IMR-90 (cell line): ENCODE results near the gene TMC3. TPM values are rescaled to one million over a fixed set of nuclear protein-coding genes. Genes with fewer than 3 reads are reported as not detected.

Experiments
- ATAC-seq: fragments of 200-7000 bp; cut with Tn5 transposase; 2 replicates; pipeline ENCODE4 v1.9.1; 2020; ENCODE audit warnings: low read depth, mild to moderate bottlenecking, moderate library complexity
- BruUV-seq: library from RNA; stranded (reverse); fragments of 400-500 nt; replicated peaks from 2 replicates; lab custom pipeline; 2021; lab: Mats Ljungman, UMichigan
- CTCF ChIA-PET: fragments of 300-600 bp; formaldehyde crosslinking; extraction: SDS; loops from one replicate; lab custom pipeline; 2021; ENCODE audit warnings: antibody characterized with exemption; lab: Yijun Ruan, JAX
- POLR2A ChIA-PET: fragments of 300-600 bp; sonication (Branson Sonifier 250); formaldehyde crosslinking; loops from one replicate; lab custom pipeline; 2022; ENCODE audit warnings: antibody characterized with exemption; ENCODE audit not compliant: unreplicated experiment; lab: Charles Lee
- DNase-seq: peaks from one replicate; pipeline ENCODE4 v3.0.0; 2013
- H2AFZ ChIP-seq: replicated peaks from 2 replicates; pipeline ENCODE3; 2013; ENCODE audit warnings: low read length, mild to moderate bottlenecking; ENCODE audit not compliant: poor library complexity
- H2AK5ac ChIP-seq: 2 replicates; pipeline ENCODE4 v1.6.1; 2013; ENCODE audit warnings: low read depth, low read length, inconsistent platforms
- H2AK9ac ChIP-seq: replicated peaks from 2 replicates; pipeline ENCODE3; 2013; ENCODE audit warnings: mild to moderate bottlenecking, low read depth, low read length, moderate library complexity; ENCODE audit not compliant: poor library complexity
- H2BK120ac ChIP-seq: 2 replicates; pipeline ENCODE4 v1.6.1; 2013; ENCODE audit warnings: low read depth, low read length, inconsistent platforms
- H2BK15ac ChIP-seq: 3 replicates; pipeline ENCODE4 v1.6.1; 2013; ENCODE audit warnings: low read depth, low read length, inconsistent platforms
- H2BK20ac ChIP-seq: 2 replicates; pipeline ENCODE4 v1.6.1; 2013; ENCODE audit warnings: low read depth, mild to moderate bottlenecking, inconsistent platforms, low read length, moderate library complexity
- H2BK5ac ChIP-seq: 2 replicates; pipeline ENCODE4 v1.6.1; 2013; ENCODE audit warnings: mild to moderate bottlenecking, low read depth, low read length, inconsistent platforms; ENCODE audit not compliant: poor library complexity, severe bottlenecking
- H3K14ac ChIP-seq: replicated peaks from 2 replicates; pipeline ENCODE4 v1.6.1; 2013; ENCODE audit warnings: low read depth, low read length, inconsistent platforms
- H3K18ac ChIP-seq: 2 replicates; pipeline ENCODE4 v1.6.1; 2013; ENCODE audit warnings: low read depth, low read length, control low read depth
- H3K23ac ChIP-seq: 2 replicates; pipeline ENCODE4 v1.6.1; 2013; ENCODE audit warnings: low read depth, low read length, inconsistent platforms
- H3K27ac ChIP-seq: 2 replicates; pipeline ENCODE4 v1.5.1; 2013; ENCODE audit warnings: mild to moderate bottlenecking, control low read depth, low read length; ENCODE audit not compliant: insufficient read depth
- H3K27me3 ChIP-seq: 2 replicates; pipeline ENCODE4 v1.6.1; 2013; ENCODE audit warnings: low read length; ENCODE audit not compliant: control insufficient read depth, insufficient read depth
- H3K36me3 ChIP-seq: 2 replicates; pipeline ENCODE4 v1.6.1; 2013; ENCODE audit warnings: low read length, mixed read lengths; ENCODE audit not compliant: control insufficient read depth, insufficient read depth
- H3K4ac ChIP-seq: 2 replicates; pipeline ENCODE4 v1.6.1; 2013; ENCODE audit warnings: low read depth, low read length, inconsistent platforms
- H3K4me1 ChIP-seq: 2 replicates; pipeline ENCODE4 v1.6.1; 2013; ENCODE audit warnings: low read length, mixed read lengths; ENCODE audit not compliant: control insufficient read depth, insufficient read depth
- H3K4me2 ChIP-seq: 2 replicates; pipeline ENCODE4 v1.6.1; 2013; ENCODE audit warnings: low read depth, mild to moderate bottlenecking, control low read depth, low read length, moderate library complexity
- H3K4me3 ChIP-seq: 2 replicates; pipeline ENCODE4 v1.5.1; 2013; ENCODE audit warnings: low read depth, mild to moderate bottlenecking, control low read depth, low read length, moderate library complexity; ENCODE audit not compliant: insufficient read depth
- H3K56ac ChIP-seq: 2 replicates; pipeline ENCODE4 v1.6.1; 2013; ENCODE audit warnings: low read length, inconsistent platforms; ENCODE audit not compliant: insufficient read depth; ENCODE audit errors: extremely low read depth
- H3K79me1 ChIP-seq, 2 experiments: 2 replicates each; pipeline ENCODE4 v1.6.1; 2013; ENCODE audit warnings: low read length in 2 of 2, inconsistent platforms in 1 of 2, low read depth in 1 of 2
- H3K9ac ChIP-seq: 2 replicates; pipeline ENCODE4 v1.6.1; 2013; ENCODE audit warnings: low read depth, low read length, control low read depth
- H3K9me1 ChIP-seq: 2 replicates; pipeline ENCODE4 v1.6.1; 2013; ENCODE audit warnings: low read length, inconsistent platforms; ENCODE audit not compliant: insufficient read depth
- H3K9me3 ChIP-seq: 2 replicates; pipeline ENCODE4 v1.6.1; 2013; ENCODE audit warnings: low read length; ENCODE audit not compliant: control insufficient read depth, insufficient read depth
- H4K20me1 ChIP-seq: 2 replicates; pipeline ENCODE4 v1.6.1; 2013; ENCODE audit warnings: low read length, inconsistent platforms; ENCODE audit not compliant: insufficient read depth
- H4K5ac ChIP-seq: 2 replicates; pipeline ENCODE4 v1.6.1; 2013; ENCODE audit warnings: mild to moderate bottlenecking, low read depth, low read length, control low read depth
- H4K8ac ChIP-seq, 2 experiments: 2 replicates each; pipeline ENCODE4 v1.6.1; 2013; ENCODE audit warnings: low read depth in 2 of 2, low read length in 2 of 2, control low read depth in 1 of 2, inconsistent platforms in 1 of 2
- H4K91ac ChIP-seq: 2 replicates; pipeline ENCODE4 v1.6.1; 2013; ENCODE audit warnings: low read depth, low read length, inconsistent platforms; ENCODE audit not compliant: insufficient read depth
- SMC3 ChIP-seq: fragments of 150-350 bp; IDR thresholded peaks from 2 replicates; pipeline ENCODE4 v1.6.1; 2016; ENCODE audit warnings: low read depth, mild to moderate bottlenecking, antibody characterized with exemption, low read length, moderate library complexity
- WGBS, 2 experiments: methylation state at CpG; one replicate each; pipeline versions ENCODE4 v1.1.5 to v1.1.7; 2013; ENCODE audit warnings: missing lambda C conversion rate in 2 of 2; ENCODE audit not compliant: insufficient read length in 1 of 2; ENCODE audit errors: extremely low coverage in 2 of 2; 5-methylcytosine and 5-hydroxymethylcytosine counted together
- dilution Hi-C: fragments of 300-500 bp; cut with HindIII; formaldehyde crosslinking; loops from one replicate; pipeline ENCODE4 v1.14.3; 2018; ENCODE audit warnings: low sequenced_read_pairs; ENCODE audit not compliant: unreplicated experiment
- in situ Hi-C: fragments of 300-500 bp; cut with MboI; formaldehyde crosslinking; loops from 3 replicates; pipeline ENCODE4 v1.14.3; 2019; ENCODE audit warnings: low sequenced_read_pairs, inconsistent platforms, mixed read lengths
- intact Hi-C: fragments of 100-400 bp; cut with micrococcal nuclease; formaldehyde crosslinking; loops from 2 replicates; pipeline ENCODE4 v1.10.0; 2022
- polyA plus RNA-seq, 3 experiments: library from polyadenylated mRNA; depleted of rRNA; stranded (reverse); fragments of >200 nt; gene quantifications; 2 replicates each; pipeline ENCODE4 v1.2.3, GENCODE V29; 2012; ENCODE audit warnings: low replicate concordance in 1 of 3
- total RNA-seq: library from RNA; depleted of rRNA; stranded (reverse); fragments of >200 nt; gene quantifications from 2 replicates; pipeline ENCODE4 v1.2.3, GENCODE V29; 2012

TMC3 gene
- total and polyA plus RNA-seq, 2 of the 4 experiments (the other 2 are of a cell fraction), result not detected

DNA sequence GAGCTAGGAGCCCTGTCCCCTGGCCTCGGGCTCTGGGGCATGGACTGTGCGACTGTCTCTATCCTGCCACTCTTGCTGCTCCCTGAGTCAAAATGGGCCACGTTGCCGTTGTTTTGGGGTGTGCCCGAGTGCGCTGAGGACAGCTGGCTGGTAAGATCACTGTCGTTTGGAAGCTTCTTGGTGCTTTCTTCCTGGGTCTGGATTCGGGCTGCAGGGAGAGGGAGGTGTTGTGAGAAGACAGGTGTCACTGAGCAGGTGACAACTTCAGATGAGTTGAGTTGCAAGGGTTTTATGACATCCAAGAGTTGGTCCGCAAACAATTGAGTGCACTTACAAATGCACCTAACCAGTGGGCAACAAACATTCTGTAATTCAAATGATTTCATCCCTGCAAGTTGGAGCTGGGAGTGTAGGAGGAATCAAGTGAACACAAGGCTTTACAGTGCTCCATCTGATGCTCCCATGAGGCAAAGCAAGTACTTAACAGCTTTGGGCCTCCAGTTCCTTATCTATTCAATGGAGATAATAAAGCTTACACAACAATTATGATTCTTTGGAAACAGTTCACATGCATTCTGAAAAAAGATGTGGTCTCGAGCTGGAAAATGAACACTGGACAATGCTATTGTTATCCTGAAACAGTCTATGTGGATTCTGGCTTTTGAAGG, 39.1 kb downstream of the TMC3 start:
- Histone ChIP-seq H3K9ac (no peak overlapping the region), H3K36me3 (no peaks in the 10 kb centered on the region), H4K20me1 (no peaks in the 10 kb centered on the region), H4K8ac (no peak overlapping the region), H3K23ac (no peak overlapping the region), H2BK20ac (no peak overlapping the region), H2AK9ac (no peak overlapping the region), H4K5ac (no peak overlapping the region), H3K4me2 (no peak overlapping the region), H3K27me3 (no peaks in the 10 kb centered on the region), H4K91ac (no peak overlapping the region), H3K4me1 (peaks cover 13% of the 10 kb centered on the region), H3K14ac (no peak overlapping the region), H2AK5ac (no peak overlapping the region), H3K79me1 (no peaks in the 10 kb centered on the region), H2BK5ac (no peak overlapping the region), H2BK15ac (no peak overlapping the region), H3K9me3 (no peaks in the 10 kb centered on the region), H3K18ac (no peak overlapping the region), H3K27ac (no peak overlapping the region), H2AFZ (no peak overlapping the region), H2BK120ac (no peak overlapping the region), H3K9me1 (peaks cover 9% of the 10 kb centered on the region), H3K4ac (no peak overlapping the region), H3K4me3 (no peak overlapping the region), H3K56ac (no peak overlapping the region)
- intact Hi-C loops, result no loop called here
- dilution Hi-C loops, result no loop called here
- 96% methylated on average over 5 of the region's 10 CpGs; no CpG with 5 or more reads in 1 of the 2 experiments for WGBS, 2 experiments
- ChIA-PET CTCF (interaction anchor here (0.8 kb wide), 1 partner anchor 22 kb away, joined by 3 read pairs; no protein-coding TSS in a partner anchor), POLR2A (no interaction called here)
- no peak for TF ChIP-seq SMC3
- DNase-seq, result no peak
- ATAC-seq, result no peak
- in situ Hi-C loops, result no loop called here
- BruUV-seq, result no TSS peak
